SK-N-SH treated with all-trans-retinoic acid at 6 μM for 48 hours (cell line): ENCODE results near the gene NLRX1.
A peak's percentile ranks its signal among the peaks of the same experiment; 100 is the strongest.

Source experiments
- ATAC-seq: fragments of 200-7000 bp; cut with Tn5 transposase; 3 replicates; pipeline ENCODE4 v1.9.1; 2020; ENCODE audit warnings: mild to moderate bottlenecking, moderate library complexity
- ARNTL ChIP-seq: fragments of 450-650 bp; formaldehyde crosslinking; IDR thresholded peaks from 2 replicates; pipeline ENCODE4 v1.5.0; 2020; ENCODE audit warnings: low read depth, mild to moderate bottlenecking, moderate library complexity, borderline replicate concordance
- CSDC2 ChIP-seq: fragments of 250-450 bp; sonication (Bioruptor Pico); IDR thresholded peaks from 2 replicates; pipeline ENCODE4 v1.5.0; 2020; ENCODE audit warnings: mild to moderate bottlenecking, moderate library complexity
- CSRNP3 ChIP-seq: fragments of 250-450 bp; sonication (Bioruptor Pico); IDR thresholded peaks from 2 replicates; pipeline ENCODE4 v1.5.1; 2021; ENCODE audit warnings: mild to moderate bottlenecking, moderate library complexity
- ESRRG ChIP-seq: fragments of 250-450 bp; sonication (Bioruptor Pico); IDR thresholded peaks from 2 replicates; pipeline ENCODE4 v1.6.1; 2021; ENCODE audit warnings: mild to moderate bottlenecking
- GLIS3 ChIP-seq: fragments of 250-450 bp; sonication (Bioruptor Pico); IDR thresholded peaks from 2 replicates; pipeline ENCODE4 v1.5.0; 2020; ENCODE audit warnings: mild to moderate bottlenecking, moderate library complexity
- ISL1 ChIP-seq: fragments of 250-450 bp; sonication (Bioruptor Pico); IDR thresholded peaks from 2 replicates; pipeline ENCODE4 v2.1.2; 2022; ENCODE audit warnings: mild to moderate bottlenecking, moderate library complexity
- OSR1 ChIP-seq: fragments of 250-450 bp; sonication (Bioruptor Pico); IDR thresholded peaks from 2 replicates; pipeline ENCODE4 v1.8.0; 2022; ENCODE audit warnings: moderate library complexity, mild to moderate bottlenecking, inconsistent platforms
- PATZ1 ChIP-seq: fragments of 250-450 bp; sonication (Bioruptor Pico); IDR thresholded peaks from 2 replicates; pipeline ENCODE4 v1.8.0; 2020; ENCODE audit warnings: mild to moderate bottlenecking, moderate library complexity, borderline replicate concordance
- POU6F1 ChIP-seq: fragments of 250-450 bp; sonication (Bioruptor Pico); IDR thresholded peaks from 2 replicates; pipeline ENCODE4 v1.8.0; 2021; ENCODE audit warnings: low read depth, mild to moderate bottlenecking, moderate library complexity, borderline replicate concordance
- PPARA ChIP-seq: fragments of 250-450 bp; sonication (Bioruptor Pico); IDR thresholded peaks from 2 replicates; pipeline ENCODE4 v1.5.0; 2020; ENCODE audit warnings: mild to moderate bottlenecking, borderline replicate concordance
- RARB ChIP-seq: fragments of 250-450 bp; sonication (Bioruptor Pico); IDR thresholded peaks from 2 replicates; pipeline ENCODE4 v1.8.0; 2021; ENCODE audit warnings: mild to moderate bottlenecking, moderate library complexity
- SNAI2 ChIP-seq: fragments of 250-450 bp; sonication (Bioruptor Pico); IDR thresholded peaks from 2 replicates; pipeline ENCODE4 v1.5.0; 2020; ENCODE audit warnings: mild to moderate bottlenecking, moderate library complexity
- TOX ChIP-seq: fragments of 250-450 bp; sonication (Bioruptor Pico); IDR thresholded peaks from 2 replicates; pipeline ENCODE4 v1.8.0; 2021; ENCODE audit warnings: mild to moderate bottlenecking, moderate library complexity, borderline replicate concordance
- TSHZ2 ChIP-seq: fragments of 250-450 bp; sonication (Bioruptor Pico); IDR thresholded peaks from 2 replicates; pipeline ENCODE4 v1.5.0; 2020; ENCODE audit warnings: mild to moderate bottlenecking, moderate library complexity
- ZC3H10 ChIP-seq: fragments of 250-450 bp; sonication (Bioruptor Pico); IDR thresholded peaks from 2 replicates; pipeline ENCODE4 v1.5.1; 2021; ENCODE audit warnings: mild to moderate bottlenecking, moderate library complexity
- ZFP3 ChIP-seq: fragments of 250-450 bp; sonication (Bioruptor Pico); IDR thresholded peaks from 2 replicates; pipeline ENCODE4 v1.5.0; 2020; ENCODE audit warnings: mild to moderate bottlenecking, moderate library complexity
- ZFP30 ChIP-seq: fragments of 450-650 bp; formaldehyde crosslinking; IDR thresholded peaks from 2 replicates; pipeline ENCODE4 v1.5.0; 2022; ENCODE audit warnings: mild to moderate bottlenecking, moderate library complexity
- ZNF565 ChIP-seq: fragments of 450-650 bp; formaldehyde crosslinking; conservative IDR thresholded peaks from 2 replicates; pipeline ENCODE4 v1.5.0; 2020; ENCODE audit warnings: low read depth, mild to moderate bottlenecking, moderate library complexity
- ZNF70 ChIP-seq: fragments of 450-650 bp; formaldehyde crosslinking; IDR thresholded peaks from 2 replicates; pipeline ENCODE4 v1.5.0; 2020; ENCODE audit warnings: mild to moderate bottlenecking, moderate library complexity
- ZNF8 ChIP-seq: fragments of 450-650 bp; formaldehyde crosslinking; IDR thresholded peaks from 2 replicates; pipeline ENCODE4 v1.5.0; 2020; ENCODE audit warnings: mild to moderate bottlenecking, moderate library complexity
- TF ChIP-seq, protein P1 (sequence below): fragments of 250-450 bp; sonication (Bioruptor Pico); IDR thresholded peaks from 2 replicates; pipeline ENCODE4 v1.5.1; 2020; ENCODE audit warnings: low read depth, mild to moderate bottlenecking, moderate library complexity

The NLRX1 gene

GRCh38 chr11:119118946-119119345 lies 49.6 kb upstream of the NLRX1 start:
- no peak for ATAC-seq
- TF ChIP-seq ZNF70 (no peak), CSDC2 (CRISPR knock-in tag) (no peak), ZNF565 (no peak), OSR1 (no peak), TOX (CRISPR knock-in tag) (no peak), ZFP30 (no peak), PATZ1 (no peak), ZC3H10 (no peak), ZNF8 (CRISPR knock-in tag) (no peak), POU6F1 (CRISPR knock-in tag) (no peak), ZFP3 (CRISPR knock-in tag) (no peak), CSRNP3 (no peak), PPARA (no peak), SNAI2 (CRISPR knock-in tag) (no peak), ARNTL (CRISPR knock-in tag) (no peak), ESRRG (CRISPR knock-in tag) (no peak), GLIS3 (CRISPR knock-in tag) (no peak), TSHZ2 (no peak), ISL1 (CRISPR knock-in tag) (no peak)
- TF ChIP-seq, protein P1, sequence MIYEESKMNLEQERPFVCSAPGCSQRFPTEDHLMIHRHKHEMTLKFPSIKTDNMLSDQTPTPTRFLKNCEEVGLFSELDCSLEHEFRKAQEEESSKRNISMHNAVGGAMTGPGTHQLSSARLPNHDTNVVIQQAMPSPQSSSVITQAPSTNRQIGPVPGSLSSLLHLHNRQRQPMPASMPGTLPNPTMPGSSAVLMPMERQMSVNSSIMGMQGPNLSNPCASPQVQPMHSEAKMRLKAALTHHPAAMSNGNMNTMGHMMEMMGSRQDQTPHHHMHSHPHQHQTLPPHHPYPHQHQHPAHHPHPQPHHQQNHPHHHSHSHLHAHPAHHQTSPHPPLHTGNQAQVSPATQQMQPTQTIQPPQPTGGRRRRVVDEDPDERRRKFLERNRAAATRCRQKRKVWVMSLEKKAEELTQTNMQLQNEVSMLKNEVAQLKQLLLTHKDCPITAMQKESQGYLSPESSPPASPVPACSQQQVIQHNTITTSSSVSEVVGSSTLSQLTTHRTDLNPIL, result no peak
- TF ChIP-seq, all 23 proteins: peak for 0

GRCh38 chr11:119120639-119121007 lies 47.9 kb upstream of the NLRX1 start:
- no peak for TF ChIP-seq CSDC2 (CRISPR knock-in tag)
- no peak for TF ChIP-seq POU6F1 (CRISPR knock-in tag)
- TF ChIP-seq, protein P1, result no peak
- TF ChIP-seq ARNTL (CRISPR knock-in tag), result no peak
- no peak for TF ChIP-seq RARB (CRISPR knock-in tag)
- no peak for TF ChIP-seq SNAI2 (CRISPR knock-in tag)
- TF ChIP-seq ZNF565, result no peak
- TF ChIP-seq TOX (CRISPR knock-in tag), result no peak
- no peak for TF ChIP-seq CSRNP3
- TF ChIP-seq PPARA, result no peak
- no peak for TF ChIP-seq TSHZ2
- no peak for TF ChIP-seq ZNF70
- ATAC-seq, result peak; percentile 50
